ENCODE measurements around the gene MYH14.
"Not testable (repeated sequence)": the region's sequence is repeated elsewhere in the genome, so short reads cannot be mapped to it uniquely, and the experiment has no call there.

Gene MYH14

GRCh38 chr19:50334741-50335421 is 131.5 kb downstream of the MYH14 start:
- no peak for DNase-seq

DNA sequence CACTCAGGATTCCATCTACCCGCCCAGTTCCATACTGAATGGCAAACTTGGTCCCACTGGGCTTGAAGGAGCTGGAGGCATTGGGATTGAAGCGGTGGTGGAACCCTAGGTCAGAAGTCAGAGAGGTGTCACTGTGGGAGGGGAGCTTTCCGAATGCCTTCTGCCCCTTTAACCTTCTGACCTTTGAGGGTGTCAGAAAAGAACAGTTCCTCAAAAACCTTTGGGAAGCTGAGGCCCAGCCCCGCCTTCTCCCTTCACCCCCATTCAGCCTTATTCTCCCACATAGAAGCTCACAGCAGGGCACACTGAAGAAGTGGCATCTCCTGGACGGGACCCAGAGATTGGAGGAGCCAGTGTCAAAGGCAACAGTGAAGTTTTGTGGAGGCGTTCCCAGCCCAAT is 133.6 kb downstream of the MYH14 start:
- peak in 3 of 4 experiments; percentile 65 to 67 (median 66) for DNase-seq

DNA sequence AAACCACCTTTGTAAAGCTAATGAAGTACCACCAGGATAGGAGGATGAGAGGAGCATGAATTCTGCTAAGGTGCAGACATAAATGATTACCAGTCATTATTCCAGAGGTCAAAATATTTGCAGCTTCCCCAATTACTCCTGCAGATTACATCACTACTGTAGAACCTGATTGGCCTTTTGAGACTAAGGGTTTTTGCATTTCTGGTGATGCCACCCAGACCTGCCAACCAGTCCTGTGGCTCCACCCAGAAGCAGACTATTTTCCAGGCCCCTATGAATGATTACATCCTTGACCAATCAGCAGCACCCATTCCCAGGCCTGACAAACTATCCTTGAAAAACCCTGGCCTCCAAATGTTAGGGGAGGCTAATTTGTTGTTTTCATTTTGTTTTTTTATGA is 136.9 kb downstream of the MYH14 start:
- DNase-seq, result peak in 3 of 4 experiments; percentile 49 to 59 (median 56)

- peak; percentile 68 to 92 (median 85) for DNase-seq
Measured at GRCh38 chr19:50341091-50341564, 137.7 kb downstream of the MYH14 start.

DNA sequence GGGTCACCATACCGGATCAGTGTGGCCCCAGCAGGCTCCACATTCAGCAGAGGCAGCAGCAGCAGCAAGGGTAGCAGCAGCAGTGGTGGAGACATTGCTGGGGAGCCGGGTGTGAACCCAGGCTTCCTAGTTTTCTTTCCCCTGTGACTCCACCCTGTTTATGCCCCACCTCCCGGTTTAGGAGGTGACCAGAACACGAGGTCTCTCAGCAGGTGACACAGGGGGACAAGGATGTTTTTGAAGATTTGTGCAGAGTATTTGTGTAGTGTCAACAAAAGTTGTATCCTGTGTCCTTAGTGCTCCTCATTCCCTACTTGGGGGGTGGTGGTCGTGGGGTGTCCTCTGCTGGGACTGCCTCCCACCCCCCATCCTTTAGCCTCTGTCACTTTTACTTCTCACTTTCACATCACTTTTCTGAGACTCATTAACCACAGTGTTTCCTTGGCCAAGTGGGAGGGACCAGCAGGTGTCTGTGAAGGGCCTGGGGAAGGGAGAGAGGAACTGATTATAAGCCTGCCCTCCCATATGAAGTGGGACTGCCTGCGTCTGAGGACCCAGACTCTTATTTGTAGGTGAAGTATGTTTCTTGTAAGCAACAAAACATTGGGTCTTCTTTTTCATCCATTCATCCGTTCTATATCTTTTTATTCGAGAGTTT is 141.4 kb downstream of the MYH14 start:
- DNase-seq, result peak in 3 of 4 experiments; percentile 21 to 46 (median 30)

- DNase-seq, result peak in 2 of 4 experiments; percentile 13 to 22
Measured at GRCh38 chr19:50347089-50347581, 143.7 kb downstream of the MYH14 start.

DNA sequence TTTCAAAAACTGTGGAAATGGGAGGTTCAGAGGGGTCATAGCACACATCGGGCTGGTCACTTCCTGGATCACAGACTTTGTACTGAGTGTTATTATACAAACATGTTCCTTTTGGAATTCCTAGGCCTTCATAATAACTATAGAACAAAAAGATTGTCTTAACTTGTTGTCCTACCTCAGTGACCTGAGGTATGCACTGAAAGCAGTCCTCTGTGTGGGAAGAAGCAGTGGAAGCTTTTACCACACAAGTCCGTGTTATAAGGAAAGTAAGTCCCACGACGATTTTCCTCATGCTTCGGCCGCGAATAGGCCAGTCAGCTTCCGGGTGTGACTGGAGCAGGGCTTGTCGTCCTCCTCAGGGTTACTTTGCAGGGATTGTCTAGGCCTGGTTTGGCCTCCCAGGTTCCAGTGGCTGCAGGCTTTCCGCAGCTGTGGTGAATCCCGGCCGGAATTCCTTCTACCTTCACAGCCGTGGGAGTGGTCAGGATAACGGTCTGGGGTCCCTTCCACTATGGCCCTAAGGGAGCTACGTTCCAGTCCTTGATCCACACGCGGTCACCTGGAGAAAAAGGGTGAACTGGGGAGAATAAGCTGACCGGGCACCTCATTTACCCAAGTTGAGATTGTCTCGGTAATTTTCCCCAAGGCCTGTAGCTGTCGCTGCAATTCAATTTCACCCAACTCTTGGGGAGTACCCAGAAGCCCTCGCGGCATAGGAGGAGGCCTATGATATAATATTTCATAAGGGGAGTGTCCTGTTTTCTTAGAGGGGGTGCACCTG is 146.0 kb downstream of the MYH14 start:
- peak in 1 of 4 experiments; percentile 13 for DNase-seq

GRCh38 chr19:50352242-50352641 is 148.8 kb downstream of the MYH14 start:
- DNase-seq, result no peak

GRCh38 chr19:50353487-50353880 is 150.1 kb downstream of the MYH14 start:
- DNase-seq, result not testable (repeated sequence)

- DNase-seq, result no peak
Measured at GRCh38 chr19:50356691-50357177, 153.3 kb downstream of the MYH14 start.

DNA sequence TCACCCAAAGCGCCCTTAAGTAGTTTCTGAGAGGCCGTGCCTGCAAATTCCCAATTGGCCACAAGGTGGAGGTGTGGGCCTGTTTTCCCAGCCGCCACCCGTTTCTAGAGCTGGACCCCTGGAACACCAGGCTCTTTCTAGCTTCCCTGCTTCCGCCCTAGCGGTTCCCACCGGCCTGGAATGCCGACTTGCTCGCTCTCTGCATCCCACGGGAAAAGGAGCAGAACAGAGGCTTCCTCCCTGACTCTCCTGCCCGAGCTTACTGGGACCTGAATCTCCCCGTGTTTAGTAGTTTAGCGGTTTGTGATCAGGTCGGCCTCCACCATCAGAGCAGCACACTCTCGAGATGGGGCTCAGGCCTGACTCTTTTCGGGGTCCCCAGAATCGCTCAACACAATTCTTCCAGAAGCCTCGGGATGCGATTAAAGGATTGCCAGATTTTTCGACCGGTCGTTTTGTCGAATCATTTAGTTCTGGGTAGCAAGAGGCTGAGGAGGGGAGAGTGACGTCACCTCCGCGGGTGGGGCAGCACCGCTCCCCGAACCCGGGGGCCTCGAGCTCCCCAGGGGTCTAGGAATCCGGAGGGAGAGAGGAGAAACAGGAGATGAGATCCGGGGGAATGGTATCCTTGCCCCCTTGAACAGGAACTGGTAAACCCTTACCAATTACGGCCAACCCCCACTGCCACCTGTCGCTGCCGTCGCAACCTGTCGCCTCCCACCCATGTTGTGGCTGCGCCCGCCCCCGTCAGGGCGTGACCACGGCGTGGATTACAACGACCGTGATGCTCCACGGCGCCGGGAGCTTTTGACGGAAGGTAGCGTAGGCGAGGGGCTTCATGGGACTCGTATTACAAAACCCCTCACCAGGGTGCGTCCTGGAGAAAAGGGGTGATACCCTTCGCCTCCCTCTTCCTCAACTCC is 154.0 kb downstream of the MYH14 start:
- peak; percentile 74 to 84 (median 81) for DNase-seq

GRCh38 chr19:50358483-50359327 is 155.3 kb downstream of the MYH14 start:
- DNase-seq, result peak; percentile 76 to 89 (median 82)

DNA sequence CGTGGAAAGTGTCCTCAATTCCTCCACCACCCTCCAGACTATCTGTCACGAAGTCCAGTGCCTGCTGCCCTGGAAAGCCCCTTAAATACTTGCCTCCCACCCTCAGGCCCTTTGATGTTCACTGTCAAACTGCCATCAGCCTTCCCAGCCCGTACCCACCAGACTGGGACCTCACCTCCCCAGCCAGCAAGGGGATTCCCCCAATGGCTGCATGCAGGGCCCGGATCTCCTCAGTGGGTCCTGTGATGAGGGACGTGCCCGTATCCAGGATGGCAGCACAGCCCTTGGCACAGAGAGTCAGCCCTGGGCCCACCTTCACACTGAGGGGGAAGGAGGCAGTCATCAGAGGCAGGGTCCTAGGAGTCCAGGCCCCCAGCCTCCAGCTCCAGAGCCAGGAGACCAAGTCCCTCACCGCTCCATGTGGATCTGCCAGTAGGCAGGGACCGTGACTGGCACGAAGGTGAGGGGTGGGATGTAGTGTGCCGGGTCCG is 156.0 kb downstream of the MYH14 start:
- no peak for DNase-seq
